Keratinocyte (primary cell): ENCODE results near the gene SUGCT. TPM values are rescaled to one million over a fixed set of nuclear protein-coding genes. Genes with fewer than 3 reads are reported as not detected.

Experiments used
- DNase-seq: peaks from one replicate; pipeline ENCODE4 v3.0.0-alpha.2; 2011; ENCODE audit warnings: low read depth, missing footprints, low spot score
- FAIRE-seq: peaks from 2 replicates; lab custom pipeline; 2011; peaks lifted over from hg19 to GRCh38; lab: Jason Lieb, UNC
- H2AFZ ChIP-seq: 2 replicates; pipeline ENCODE4 v1.6.0; 2012; ENCODE audit warnings: low read length, control low read depth, inconsistent platforms; ENCODE audit not compliant: control insufficient read depth
- H3K27ac ChIP-seq: 2 replicates; pipeline ENCODE4 v1.5.1; 2011; ENCODE audit warnings: low read length; ENCODE audit not compliant: control insufficient read depth, insufficient read depth
- H3K27me3 ChIP-seq: 3 replicates; pipeline ENCODE4 v1.6.0; 2011; ENCODE audit warnings: low read length; ENCODE audit not compliant: control insufficient read depth, insufficient read depth; ENCODE audit errors: extremely low read depth
- H3K36me3 ChIP-seq, 2 experiments: 2 replicates in 1 of 2; 3 replicates in 1 of 2; pipeline ENCODE4 v1.5.1; 2011; ENCODE audit warnings: low read length in 2 of 2, mild to moderate bottlenecking in 1 of 2; ENCODE audit not compliant: control insufficient read depth in 2 of 2, insufficient read depth in 2 of 2; ENCODE audit errors: extremely low read depth in 1 of 2
- H3K4me1 ChIP-seq: 3 replicates; pipeline ENCODE4 v1.5.1; 2011; ENCODE audit warnings: low read length; ENCODE audit not compliant: control insufficient read depth, insufficient read depth; ENCODE audit errors: extremely low read depth
- H3K4me2 ChIP-seq: 3 replicates; pipeline ENCODE4 v1.6.0; 2011; ENCODE audit warnings: low read depth, low read length; ENCODE audit not compliant: control insufficient read depth, insufficient read depth; ENCODE audit errors: extremely low read depth
- H3K4me3 ChIP-seq, 3 experiments: fragments of 200-600 bp in 1 of 3; sonication (generic) in 1 of 3; 2 replicates in 2 of 3; 3 replicates in 1 of 3; pipeline ENCODE4 v1.5.1; 2011 to 2016; ENCODE audit warnings: low read length in 3 of 3, mild to moderate bottlenecking in 3 of 3, control low read depth in 2 of 3, inconsistent platforms in 1 of 3, low read depth in 1 of 3, mixed read lengths in 1 of 3, mixed run types in 1 of 3, moderate library complexity in 1 of 3; ENCODE audit not compliant: control insufficient read depth in 2 of 3, insufficient read depth in 2 of 3; ENCODE audit errors: extremely low read depth in 1 of 3
- H3K79me2 ChIP-seq: 2 replicates; pipeline ENCODE4 v1.6.0; 2012; ENCODE audit warnings: low read length; ENCODE audit not compliant: control insufficient read depth, insufficient read depth
- H3K9ac ChIP-seq: 3 replicates; pipeline ENCODE4 v1.6.0; 2011; ENCODE audit warnings: low read length; ENCODE audit not compliant: control insufficient read depth, insufficient read depth; ENCODE audit errors: extremely low read depth
- H3K9me1 ChIP-seq: 3 replicates; pipeline ENCODE4 v1.6.0; 2011; ENCODE audit warnings: low read length; ENCODE audit not compliant: control insufficient read depth, insufficient read depth; ENCODE audit errors: extremely low read depth
- H3K9me3 ChIP-seq: 2 replicates; pipeline ENCODE4 v1.5.1; 2012; ENCODE audit warnings: low read depth, low read length; ENCODE audit not compliant: control insufficient read depth
- H4K20me1 ChIP-seq: 3 replicates; pipeline ENCODE4 v1.6.0; 2011; ENCODE audit warnings: low read length; ENCODE audit not compliant: control insufficient read depth, insufficient read depth; ENCODE audit errors: extremely low read depth
- CTCF ChIP-seq, 3 experiments: IDR thresholded peaks in 1 of 3; conservative IDR thresholded peaks in 1 of 3; optimal IDR thresholded peaks in 1 of 3; 2 replicates in 2 of 3; 3 replicates in 1 of 3; pipeline versions ENCODE3 to v1.5.1; 2011; ENCODE audit warnings: low read length in 3 of 3, mild to moderate bottlenecking in 3 of 3, moderate library complexity in 2 of 3, control low read depth in 1 of 3, inconsistent platforms in 1 of 3; ENCODE audit not compliant: insufficient read depth in 2 of 3; ENCODE audit errors: extremely low read depth in 1 of 3
- EZH2 ChIP-seq: IDR thresholded peaks from one replicate; pipeline ENCODE4 v1.6.1; 2012; ENCODE audit warnings: inconsistent platforms, mild to moderate bottlenecking, low read length, moderate library complexity
- dilution Hi-C: fragments of 300-500 bp; cut with MboI; formaldehyde crosslinking; loops from one replicate; pipeline ENCODE4 v1.7.0; 2020; ENCODE audit warnings: low sequenced_read_pairs; ENCODE audit not compliant: extremely low pct_ligation_motif_present
- polyA plus RNA-seq, 5 experiments: library from polyadenylated mRNA; depleted of rRNA in 3 of 5; stranded (reverse) in 3 of 5; stranded (forward) in 1 of 5; unstranded in 1 of 5; fragments of >200 nt; gene quantifications; 1 replicate in 1 of 5; 2 replicates in 3 of 5; 3 replicates in 1 of 5; pipeline versions ENCODE4 v1.2.1 to v1.2.3, GENCODE V29; 2011 to 2012; ENCODE audit warnings: missing spikeins in 2 of 5, low read depth in 1 of 5, low replicate concordance in 1 of 5

The SUGCT gene
- polyA plus RNA-seq, 1 donor (not counting 4 experiments of a cell fraction or from before 2014, with no cell fraction given), result 134 TPM

- H3K4me1 ChIP-seq, result peaks cover 9% of the 10 kb centered on the region
- no peaks in the 10 kb centered on the region for H3K36me3 ChIP-seq
- H3K9me1 ChIP-seq, result no peaks in the 10 kb centered on the region
- no peak overlapping the region for H3K9ac ChIP-seq
- H3K79me2 ChIP-seq, result no peaks in the 10 kb centered on the region
- H2AFZ ChIP-seq, result no peak overlapping the region
- H3K4me2 ChIP-seq, result no peak overlapping the region
- no peak for TF ChIP-seq EZH2
- no peak for TF ChIP-seq CTCF (optimal IDR thresholded peaks at IDR 0.05 in 1 of 3, IDR thresholded peaks at IDR 0.05 in 1 of 3, conservative IDR thresholded peaks at IDR 0.05 in 1 of 3; ENCODE audit: extremely low read depth in 1 of 3, insufficient read depth in 2 of 3, low read length in 3 of 3)
- H3K27ac ChIP-seq, result no peak overlapping the region
- no peaks in the 10 kb centered on the region for H3K27me3 ChIP-seq
- FAIRE-seq, result no peak
- dilution Hi-C loops, result no loop called here
- no peaks in the 10 kb centered on the region for H3K9me3 ChIP-seq
- H3K4me3 ChIP-seq, result no peak overlapping the region
- DNase-seq, result no peak
- H4K20me1 ChIP-seq, result no peaks in the 10 kb centered on the region
Measured at GRCh38 chr7:40694991-40695390, 560.2 kb downstream of the SUGCT start.

GRCh38 chr7:40697653-40698052, 562.8 kb downstream of the SUGCT start:
- H2AFZ ChIP-seq, result no peak overlapping the region
- peaks cover 9% of the 10 kb centered on the region for H3K4me1 ChIP-seq
- dilution Hi-C loops, result no loop called here
- H3K9me1 ChIP-seq, result no peaks in the 10 kb centered on the region
- no peaks in the 10 kb centered on the region for H3K27me3 ChIP-seq
- FAIRE-seq (peak; percentile 71), DNase-seq (no peak)
- no peaks in the 10 kb centered on the region for H4K20me1 ChIP-seq
- H3K9me3 ChIP-seq, result no peaks in the 10 kb centered on the region
- H3K4me2 ChIP-seq, result no peak overlapping the region
- H3K4me3 ChIP-seq, result no peak overlapping the region
- no peak overlapping the region for H3K27ac ChIP-seq
- no peaks in the 10 kb centered on the region for H3K36me3 ChIP-seq
- no peak overlapping the region for H3K9ac ChIP-seq
- no peaks in the 10 kb centered on the region for H3K79me2 ChIP-seq
- TF ChIP-seq EZH2 (no peak), CTCF (optimal IDR thresholded peaks at IDR 0.05 in 1 of 3, IDR thresholded peaks at IDR 0.05 in 1 of 3, conservative IDR thresholded peaks at IDR 0.05 in 1 of 3; ENCODE audit: extremely low read depth in 1 of 3, insufficient read depth in 2 of 3, low read length in 3 of 3) (no peak)
